GM11168 (cell line): ENCODE measurements around the gene ZNF385D.

Experiments used
- in situ Hi-C: fragments of 300-500 bp; cut with MboI; formaldehyde crosslinking; loops from one replicate; pipeline ENCODE4 v1.12.0; 2022; ENCODE audit warnings: low sequenced_read_pairs; ENCODE audit not compliant: unreplicated experiment

Gene ZNF385D, protein sequence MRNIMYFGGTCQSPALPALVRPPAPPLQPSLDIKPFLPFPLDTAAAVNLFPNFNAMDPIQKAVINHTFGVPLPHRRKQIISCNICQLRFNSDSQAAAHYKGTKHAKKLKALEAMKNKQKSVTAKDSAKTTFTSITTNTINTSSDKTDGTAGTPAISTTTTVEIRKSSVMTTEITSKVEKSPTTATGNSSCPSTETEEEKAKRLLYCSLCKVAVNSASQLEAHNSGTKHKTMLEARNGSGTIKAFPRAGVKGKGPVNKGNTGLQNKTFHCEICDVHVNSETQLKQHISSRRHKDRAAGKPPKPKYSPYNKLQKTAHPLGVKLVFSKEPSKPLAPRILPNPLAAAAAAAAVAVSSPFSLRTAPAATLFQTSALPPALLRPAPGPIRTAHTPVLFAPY

DNA sequence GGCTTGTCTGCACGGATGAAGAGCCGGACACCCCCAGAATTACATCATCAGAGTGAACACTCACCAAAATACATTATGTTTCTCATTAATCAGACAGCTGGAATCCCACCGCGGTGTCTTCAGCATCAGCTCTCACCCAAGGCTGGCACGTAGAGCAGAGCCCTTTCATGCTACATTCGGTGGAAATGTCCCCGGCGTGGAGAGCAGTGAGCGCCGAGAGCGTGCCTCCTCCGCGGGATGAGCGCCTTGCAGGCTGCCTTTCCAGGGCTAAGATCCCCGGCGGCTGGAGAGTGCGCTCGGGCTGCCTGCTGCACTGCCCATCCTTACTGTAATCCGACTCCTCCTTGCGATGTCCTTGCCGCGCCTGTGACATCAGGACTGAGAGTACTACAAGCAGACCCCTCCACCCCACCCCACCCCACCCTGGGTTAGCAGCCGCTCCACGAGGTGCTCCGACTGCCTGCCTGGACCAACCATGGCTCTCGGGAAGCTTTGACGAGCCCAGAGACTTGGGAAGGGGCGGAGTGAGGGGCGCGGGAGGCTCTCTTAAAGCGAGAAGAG is at the start of gene ZNF385D:
ZNF385D (minus strand) TSS at position 380 of the 561 bp plus-strand sequence; CDS start at position 86, 294 bp downstream.
- in situ Hi-C loops, result no loop called here

DNA sequence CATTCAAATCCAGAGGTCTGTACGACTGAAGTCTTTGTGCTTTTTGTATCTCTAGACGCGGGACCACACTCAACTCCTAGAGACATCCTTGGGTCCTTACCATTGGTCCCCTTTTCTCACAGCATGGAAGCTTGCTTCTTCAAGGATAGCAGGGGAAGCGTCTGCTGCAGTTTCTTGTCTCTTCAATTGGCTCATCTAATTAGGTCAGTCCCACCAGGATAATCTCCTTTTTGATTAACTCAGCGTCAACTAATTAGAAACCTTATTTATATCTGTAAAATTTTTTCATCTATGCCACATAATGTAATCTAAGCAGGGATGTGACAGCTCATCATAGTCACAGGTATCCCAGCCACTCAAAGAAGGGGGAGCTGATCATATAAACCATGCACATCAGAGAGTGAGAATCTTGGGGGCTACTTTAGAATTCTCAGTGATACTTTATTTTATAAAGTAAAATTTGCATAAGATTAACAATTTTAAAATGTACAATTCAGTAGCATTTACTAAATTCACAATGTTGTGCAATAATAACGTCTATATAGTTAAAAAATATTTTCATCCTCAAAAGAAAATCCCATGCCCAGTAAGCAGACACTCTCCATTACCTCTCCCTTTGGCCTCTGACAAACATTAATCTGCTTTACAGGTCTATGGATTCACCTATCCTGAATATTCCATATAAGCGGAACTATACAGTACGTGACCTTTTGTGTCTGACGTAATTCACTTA is 47.5 kb upstream of the ZNF385D start:
- in situ Hi-C loops, result no loop called here

DNA sequence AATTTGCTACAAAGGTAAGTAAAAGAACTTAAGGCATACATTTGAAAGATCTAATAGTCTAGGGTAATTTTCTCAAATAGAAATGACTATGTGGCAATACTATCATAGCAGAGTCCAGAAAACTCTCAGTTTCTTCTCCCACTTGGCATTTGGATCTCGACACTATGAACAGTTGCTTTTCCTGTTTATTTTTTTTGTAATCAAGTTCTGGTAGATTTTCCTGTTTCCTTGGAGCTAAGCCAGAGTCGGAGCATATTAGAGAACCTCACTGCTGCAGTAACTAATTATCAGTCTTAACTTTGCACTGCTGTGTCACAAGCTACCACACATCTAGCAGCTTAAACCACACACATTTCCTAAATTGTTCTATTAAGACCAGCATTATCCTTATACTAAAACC is 44.9 kb upstream of the ZNF385D start:
- in situ Hi-C loops, result no loop called here

DNA sequence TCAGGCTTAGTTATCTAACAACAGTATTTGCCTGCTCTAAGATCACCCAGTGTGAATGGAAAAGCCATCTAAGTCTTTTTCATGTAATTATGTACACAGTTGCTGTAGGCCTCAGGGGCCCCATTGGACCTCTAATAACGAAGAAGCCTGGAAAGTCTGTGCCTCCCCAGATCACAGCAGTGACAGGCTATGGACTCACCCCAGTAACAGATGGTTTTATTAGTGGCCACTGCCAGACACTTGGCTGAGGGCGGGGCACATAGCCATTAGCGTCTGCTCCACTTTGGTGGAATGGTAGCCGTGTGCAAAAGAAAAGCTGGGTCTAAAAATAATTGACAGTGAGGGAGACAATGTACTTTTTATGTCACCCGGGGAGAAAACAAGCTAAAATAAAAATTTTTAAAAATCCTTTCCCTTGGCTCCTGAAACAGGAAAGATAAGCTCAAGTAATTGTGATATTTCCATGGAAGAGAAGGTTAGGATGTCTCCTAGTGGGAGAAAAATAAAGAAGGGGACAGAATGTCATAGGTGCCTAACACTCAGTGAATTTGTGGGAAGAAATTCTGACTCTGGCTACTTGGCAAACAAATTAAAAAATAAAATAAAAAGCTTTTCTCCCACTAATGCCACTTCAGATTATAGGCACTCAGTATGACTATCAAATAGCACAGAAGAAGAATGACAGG is 44.3 kb upstream of the ZNF385D start:
- in situ Hi-C loops, result no loop called here

DNA sequence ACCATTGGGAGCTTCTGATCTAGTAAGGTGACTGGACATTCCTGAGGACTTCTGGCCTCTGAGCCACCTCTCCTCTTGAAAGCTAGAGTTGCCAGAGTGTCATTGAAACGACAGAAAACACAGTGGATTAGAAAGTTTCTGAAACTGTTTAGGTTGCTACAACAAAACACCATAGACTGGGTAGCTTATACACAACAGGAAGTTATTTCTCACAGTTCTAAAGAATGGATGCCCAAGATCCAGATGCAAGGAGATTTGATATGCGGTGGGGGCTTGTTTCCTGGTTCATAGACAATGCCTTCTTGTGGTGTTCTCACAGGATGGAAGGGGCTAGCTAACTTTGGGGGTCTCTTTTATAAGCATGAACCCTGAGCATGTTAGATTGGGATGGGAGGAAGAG is 43.3 kb upstream of the ZNF385D start:
- in situ Hi-C loops, result no loop called here

DNA sequence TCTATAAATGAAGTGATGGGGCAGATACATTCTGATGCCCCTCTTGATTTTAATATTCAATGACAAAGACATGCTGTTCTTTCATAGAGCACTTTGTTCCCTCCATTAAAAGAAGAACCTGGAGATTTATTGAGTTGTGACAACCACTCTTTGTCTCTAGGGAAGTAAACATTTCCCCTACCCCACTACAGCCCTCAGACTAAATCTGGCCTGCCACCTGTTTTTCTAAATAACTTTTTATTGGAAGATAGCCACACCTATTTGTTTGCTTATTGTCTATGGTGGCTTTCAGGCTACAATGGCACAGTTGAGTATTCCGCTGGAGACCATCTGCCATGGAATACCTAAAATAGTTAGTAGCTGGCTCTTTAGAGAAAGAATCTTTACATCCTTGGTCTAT is 41.2 kb upstream of the ZNF385D start:
- in situ Hi-C loops, result no loop called here

DNA sequence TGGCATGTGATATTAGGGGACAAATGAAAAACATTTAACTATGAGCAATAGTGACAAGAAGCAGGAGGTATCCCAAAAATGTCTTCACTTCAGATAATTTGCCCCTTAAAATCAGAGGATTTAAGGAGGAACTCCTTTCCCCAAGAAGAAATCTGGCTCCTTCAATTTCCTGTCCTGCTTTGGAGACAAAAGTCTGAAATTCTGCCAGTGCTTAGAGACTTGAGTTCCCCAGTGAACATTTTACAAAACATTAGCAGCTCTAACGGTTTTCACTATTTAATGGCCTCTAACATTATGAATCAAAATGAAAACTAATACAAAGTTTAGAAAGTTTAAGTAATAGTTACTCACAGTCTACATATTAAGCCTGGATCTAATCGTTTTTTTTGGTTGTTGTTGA is 40.3 kb upstream of the ZNF385D start:
- in situ Hi-C loops, result no loop called here

DNA sequence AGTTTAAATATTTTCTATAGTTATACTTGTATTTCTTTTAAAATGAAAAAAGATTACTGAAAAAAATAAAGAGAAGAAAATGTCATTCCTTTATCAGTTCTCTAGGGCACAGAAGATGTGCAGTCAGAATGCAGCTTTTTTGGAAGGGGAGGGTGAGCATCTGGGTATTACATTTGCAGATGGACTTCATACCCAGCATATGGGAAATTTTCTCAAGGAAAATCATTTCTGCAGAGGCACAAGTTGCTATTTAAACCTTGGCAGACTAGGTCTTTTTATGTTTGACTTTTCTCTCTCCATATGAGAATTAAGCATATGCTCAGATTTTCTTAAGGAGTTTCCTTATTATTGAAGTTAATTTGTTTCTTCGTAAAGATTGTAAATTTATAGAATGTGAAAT is 39.5 kb upstream of the ZNF385D start:
- in situ Hi-C loops, result no loop called here

DNA sequence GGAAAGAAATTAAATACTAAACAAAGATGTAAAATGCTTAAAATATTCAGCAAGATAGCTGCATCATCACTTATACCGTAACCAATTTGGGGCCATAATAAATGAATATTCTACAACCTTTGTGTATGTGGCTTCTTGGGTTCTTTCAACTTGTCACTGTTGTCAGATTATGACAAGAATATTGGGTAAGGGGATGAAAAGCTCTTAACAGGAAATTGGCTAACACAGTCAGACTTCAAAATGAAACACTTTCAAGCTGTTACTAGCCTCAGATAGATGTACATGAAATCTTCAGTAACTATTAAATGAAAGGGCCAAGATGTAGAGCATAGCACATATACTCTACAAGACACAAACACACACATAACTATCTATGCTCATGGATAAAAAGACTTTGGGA is 38.7 kb upstream of the ZNF385D start:
- in situ Hi-C loops, result no loop called here

DNA sequence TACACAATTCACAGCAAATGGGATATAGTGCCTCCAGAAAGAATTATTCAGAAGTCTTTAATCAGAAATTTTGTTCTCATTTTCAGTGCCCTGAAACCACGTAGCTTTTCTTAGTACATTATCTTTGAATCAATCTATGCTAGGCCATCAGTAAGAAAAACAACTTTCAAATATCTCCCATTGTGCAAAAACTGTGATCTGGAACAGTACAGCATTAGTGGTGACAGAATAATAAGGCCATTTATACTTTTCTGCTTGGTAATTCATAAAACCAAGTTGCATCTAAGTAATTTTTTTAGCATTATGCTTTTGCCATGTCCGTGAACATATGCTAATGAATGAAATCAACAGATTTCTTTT is 35.4 kb upstream of the ZNF385D start:
- in situ Hi-C loops, result no loop called here

DNA sequence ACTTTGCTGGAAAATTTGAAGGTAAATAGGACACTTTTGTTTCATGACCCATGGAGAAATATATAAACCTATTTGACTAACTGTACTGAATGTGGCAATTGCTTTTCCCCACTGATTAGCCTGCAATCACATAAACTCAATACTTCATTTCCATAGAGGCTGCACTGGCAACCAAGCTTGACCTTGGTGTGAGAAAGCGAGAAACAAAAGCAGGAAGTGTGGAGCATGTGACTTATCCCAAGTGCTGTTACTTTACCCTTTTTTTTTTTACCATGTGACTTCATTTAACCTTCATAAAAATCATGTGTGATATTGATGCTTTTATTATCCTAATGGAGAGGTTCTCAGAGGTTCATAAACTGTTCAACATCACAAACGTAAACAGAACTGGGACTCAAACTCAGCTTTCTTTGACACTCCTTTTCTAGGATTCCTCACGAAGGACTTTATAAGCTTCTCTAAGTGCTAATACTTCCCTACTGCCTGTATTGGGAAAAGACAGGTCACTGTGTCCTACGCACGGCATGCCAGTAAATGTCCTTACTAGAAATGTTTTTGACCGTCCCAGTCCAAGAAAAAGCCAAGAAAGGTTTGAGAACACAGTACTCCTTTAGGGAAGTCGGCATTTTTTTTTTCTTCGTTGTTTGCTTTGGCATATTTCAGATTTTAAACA is 34.9 kb upstream of the ZNF385D start:
- in situ Hi-C loops, result no loop called here

DNA sequence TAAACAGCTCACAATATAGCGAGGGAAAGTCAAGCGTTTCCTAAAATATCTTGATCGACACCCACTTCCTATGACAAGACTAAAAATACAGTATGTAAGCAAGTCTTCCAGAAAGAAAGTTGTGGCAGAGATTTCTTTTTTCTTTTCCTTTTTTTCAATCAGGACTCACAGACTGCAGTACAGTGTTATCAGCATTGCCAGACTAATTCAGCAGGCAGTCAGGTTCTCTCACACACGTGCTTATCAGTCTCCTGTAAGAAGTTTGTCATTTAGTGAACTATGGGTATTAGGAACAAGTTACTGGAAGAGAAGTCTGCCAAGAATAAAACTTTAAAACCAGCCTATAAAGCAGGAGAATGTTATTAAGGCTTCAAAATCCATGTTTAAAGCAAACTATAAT is 32.8 kb upstream of the ZNF385D start:
- in situ Hi-C loops, result no loop called here

DNA sequence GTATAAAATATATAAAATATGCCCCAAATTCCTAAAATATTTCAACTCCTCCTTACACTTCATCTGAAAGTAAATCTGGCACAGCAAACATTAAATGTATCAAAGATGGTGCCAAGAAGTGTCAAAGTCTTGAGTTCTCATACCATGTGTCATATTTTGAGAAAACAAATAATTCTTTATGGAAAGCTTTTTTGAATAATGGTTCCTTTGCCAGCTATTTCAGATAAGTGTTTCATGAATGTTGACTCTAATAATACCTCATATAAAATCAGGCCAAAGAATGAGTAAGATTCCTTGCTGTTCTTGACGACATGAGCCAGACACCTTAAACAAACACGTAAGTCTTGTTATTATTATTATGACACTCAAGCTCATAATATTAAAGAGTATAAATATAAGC is 30.3 kb upstream of the ZNF385D start:
- in situ Hi-C loops, result no loop called here

DNA sequence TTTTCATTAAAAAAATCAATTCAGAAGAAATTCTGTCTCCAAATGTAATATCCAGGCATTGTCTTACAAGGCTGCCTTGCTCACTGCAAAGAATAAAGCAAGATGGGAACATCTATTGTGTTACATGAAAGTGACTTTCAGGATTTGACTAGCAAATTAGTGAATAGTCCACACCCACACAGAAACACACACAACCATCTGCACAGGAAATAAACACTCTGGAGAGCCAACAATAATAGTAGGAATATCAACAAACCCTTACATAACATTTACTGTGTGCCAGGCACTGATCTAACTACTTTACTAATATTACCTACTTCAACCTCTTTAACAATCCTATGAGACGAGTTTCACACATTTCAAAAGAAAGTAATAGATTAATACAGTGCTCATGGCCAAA is 28.9 kb upstream of the ZNF385D start:
- in situ Hi-C loops, result no loop called here

DNA sequence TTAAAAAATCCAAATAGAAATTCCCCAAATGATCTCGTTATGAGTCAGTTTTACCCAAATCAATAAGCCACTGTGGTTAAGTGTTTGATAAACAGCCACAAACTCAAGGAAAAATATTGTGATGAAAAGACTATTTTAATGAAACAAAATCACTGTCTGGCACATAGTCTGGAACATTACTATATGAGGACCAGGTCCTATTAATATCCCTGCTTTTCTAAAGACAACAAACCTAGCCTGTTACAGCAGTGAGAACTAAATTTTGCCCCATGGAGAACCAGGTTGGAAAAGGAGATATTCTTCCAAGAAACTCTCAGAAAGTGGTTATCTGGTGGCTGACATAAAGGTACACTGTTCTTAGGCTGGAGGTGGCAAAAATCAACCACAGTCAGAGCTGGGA is 27.7 kb upstream of the ZNF385D start:
- in situ Hi-C loops, result no loop called here

DNA sequence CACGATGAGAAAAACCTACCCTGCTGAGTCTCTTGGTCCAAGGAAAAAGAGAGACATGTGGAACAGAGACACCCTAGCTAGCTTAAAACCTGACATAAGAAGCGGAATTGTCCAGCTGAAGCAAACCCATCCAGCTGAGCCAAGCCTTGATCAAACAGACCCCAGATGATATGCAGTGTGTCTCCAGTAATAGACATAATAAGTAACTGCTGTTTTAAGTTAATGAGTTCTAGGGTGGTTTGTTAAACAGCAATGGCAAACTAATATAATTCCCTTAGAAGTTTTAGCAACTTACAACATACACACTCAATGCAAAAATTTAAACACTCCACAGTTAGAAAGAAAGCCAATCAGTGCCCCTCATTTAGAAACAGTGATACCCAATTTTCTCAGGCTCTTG is 26.8 kb upstream of the ZNF385D start:
- in situ Hi-C loops, result no loop called here

DNA sequence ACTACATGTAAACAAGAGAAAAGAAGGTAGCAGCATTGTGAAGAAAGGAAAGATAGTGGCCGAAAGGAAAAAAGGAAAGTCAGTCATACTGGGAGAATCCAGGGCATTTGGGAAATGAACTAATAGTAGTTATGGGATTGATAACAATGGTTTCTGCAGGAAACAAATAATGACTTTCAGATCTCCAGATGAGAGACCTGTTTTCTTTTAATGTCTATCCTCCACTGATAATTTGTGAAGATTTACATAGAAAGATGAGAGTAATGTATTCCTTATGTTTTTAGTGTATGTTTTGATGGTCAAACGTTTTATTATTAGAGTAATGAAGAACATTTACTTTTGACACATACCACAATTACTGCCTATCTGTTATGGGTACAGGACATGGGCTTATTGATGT is 15.0 kb upstream of the ZNF385D start:
- in situ Hi-C loops, result no loop called here

DNA sequence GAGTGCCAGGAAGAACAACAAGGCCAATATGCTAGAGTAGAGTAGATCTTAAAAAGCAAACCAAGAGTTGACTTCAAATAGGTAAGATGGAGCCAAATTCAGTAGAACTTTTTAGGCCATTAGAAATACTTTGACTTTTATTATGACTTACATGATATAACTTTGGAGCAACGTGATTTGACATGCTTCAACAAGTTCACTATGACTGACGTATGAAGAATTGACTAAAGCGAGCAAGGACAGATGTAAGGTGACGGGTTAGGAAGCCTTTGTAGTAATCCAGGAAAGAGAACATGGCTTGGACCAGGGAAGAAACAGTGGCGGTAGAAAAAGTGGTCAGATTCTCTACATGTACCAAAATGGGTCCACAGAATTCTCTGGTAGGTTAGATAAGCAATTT is 4.9 kb upstream of the ZNF385D start:
- in situ Hi-C loops, result no loop called here

DNA sequence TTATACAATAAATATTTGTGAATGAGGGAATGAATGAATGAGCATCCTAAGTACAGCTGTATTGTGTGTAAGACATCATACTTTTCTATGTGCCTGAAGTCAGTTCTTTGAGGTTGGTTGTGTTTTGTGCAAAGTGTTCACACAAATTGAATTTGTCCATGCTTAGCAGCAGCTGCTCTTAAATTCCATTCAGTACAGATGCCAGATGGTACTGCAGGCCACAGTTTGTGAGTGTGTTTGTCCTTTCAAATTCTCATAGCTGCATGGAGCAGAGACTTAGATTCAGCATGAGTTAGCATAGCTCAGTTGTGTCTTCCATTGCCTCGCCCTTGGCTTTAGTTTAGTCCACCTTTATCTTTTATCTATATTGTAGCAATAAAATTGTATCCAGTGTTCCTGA is 3.8 kb upstream of the ZNF385D start:
- in situ Hi-C loops, result no loop called here

DNA sequence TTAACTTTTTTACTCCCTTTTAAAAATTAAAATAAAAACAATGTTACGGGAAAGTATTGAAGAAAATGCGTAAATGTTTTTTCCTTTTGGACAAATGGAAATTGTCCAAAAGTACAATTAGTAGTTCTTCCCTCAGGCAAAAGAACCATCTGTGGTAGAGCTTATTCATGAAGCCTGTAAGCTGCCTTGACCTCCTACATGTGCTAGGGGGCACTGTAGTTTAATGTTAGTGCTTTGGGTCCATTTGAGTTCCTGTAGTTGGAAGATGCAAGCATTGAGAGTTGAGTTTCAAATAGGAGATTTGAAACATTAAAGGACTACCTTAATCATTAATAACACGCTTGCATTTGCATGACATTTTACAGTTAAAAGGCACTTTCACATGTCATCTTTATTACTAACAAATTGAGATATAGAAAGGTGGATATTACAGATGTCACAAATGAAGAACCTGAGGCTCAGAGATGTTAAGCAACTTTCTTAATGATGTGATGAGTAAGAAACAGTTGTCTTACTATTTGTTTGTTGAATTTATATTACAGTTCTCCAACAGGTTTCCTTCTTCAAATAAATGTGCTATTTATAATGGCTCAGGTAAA is 1.8 kb upstream of the ZNF385D start:
- in situ Hi-C loops, result no loop called here
